ENCODE results near the gene TRAFD1. TPM values are rescaled to one million over a fixed set of nuclear protein-coding genes. Genes with fewer than 3 reads are reported as not detected.

The TRAFD1 gene
- polyA plus RNA-seq, 1 donor from 2014 or later: 75.6 TPM

GRCh38 chr12:112161711-112162110, 36.4 kb downstream of the TRAFD1 start:
- H3K36me3 ChIP-seq (ENCODE audit: insufficient read depth, low read length): peaks cover 3% of the 10 kb centered on the region

GRCh38 chr12:112162241-112162790, 37.0 kb downstream of the TRAFD1 start:
- Histone ChIP-seq H3K27ac (ENCODE audit: low read length) (no peak overlapping the region), H3K36me3 (ENCODE audit: insufficient read depth, low read length) (peaks cover 3% of the 10 kb centered on the region), H3K9me3 (ENCODE audit: low read length) (no peaks in the 10 kb centered on the region), H2AFZ (ENCODE audit: low read depth, low read length) (no peak overlapping the region), H3K9ac (ENCODE audit: low read length) (no peak overlapping the region), H3K4me2 (ENCODE audit: low read length) (no peak overlapping the region), H3K4me3 (ENCODE audit: low read length) (no peak overlapping the region), H3K9me2 (ENCODE audit: insufficient read depth, low read length) (no peaks in the 10 kb centered on the region), H4K20me1 (ENCODE audit: insufficient read depth) (no peaks in the 10 kb centered on the region), H3F3A (ENCODE audit: insufficient read depth, low read length, poor library complexity, severe bottlenecking) (no peaks in the 10 kb centered on the region), H3K27me3 (ENCODE audit: insufficient read depth, low read depth, low read length) (no peaks in the 10 kb centered on the region), H3K79me2 (replicated peaks; ENCODE audit: insufficient read depth, low read length) (no peaks in the 10 kb centered on the region)
- TF ChIP-seq CTCF (IDR thresholded peaks at IDR 0.05; ENCODE audit: poor library complexity, severe bottlenecking) (no peak), EP300 (conservative IDR thresholded peaks at IDR 0.05; ENCODE audit: poor library complexity, severe bottlenecking) (no peak), REST (IDR thresholded peaks at IDR 0.05; ENCODE audit: borderline replicate concordance) (no peak), MXI1 (conservative IDR thresholded peaks at IDR 0.05; ENCODE audit: poor library complexity, severe bottlenecking) (no peak), TAF1 (IDR thresholded peaks at IDR 0.05; ENCODE audit: low read depth) (no peak), RAD21 (conservative IDR thresholded peaks at IDR 0.05) (no peak), POLR2AphosphoS5 (IDR thresholded peaks at IDR 0.05) (no peak), SMC3 (conservative IDR thresholded peaks at IDR 0.05; ENCODE audit: poor library complexity) (no peak), EZH2 (IDR thresholded peaks at IDR 0.05; ENCODE audit: borderline replicate concordance, insufficient read depth, low read length, poor library complexity, severe bottlenecking) (no peak)

More at GRCh38 chr12:112161711-112162110, 36.4 kb downstream of the TRAFD1 start:
- no peak overlapping the region for H3K4me2 ChIP-seq (ENCODE audit: low read length)
- H4K20me1 ChIP-seq (ENCODE audit: insufficient read depth): no peaks in the 10 kb centered on the region
- TF ChIP-seq MXI1 (conservative IDR thresholded peaks at IDR 0.05; ENCODE audit: poor library complexity, severe bottlenecking): no peak
- TF ChIP-seq REST (IDR thresholded peaks at IDR 0.05; ENCODE audit: borderline replicate concordance): no peak
- no peak for TF ChIP-seq TAF1 (IDR thresholded peaks at IDR 0.05; ENCODE audit: low read depth)
- no peak for TF ChIP-seq RAD21 (conservative IDR thresholded peaks at IDR 0.05)
- no peaks in the 10 kb centered on the region for H3K79me2 ChIP-seq (replicated peaks; ENCODE audit: insufficient read depth, low read length)
- H3K27me3 ChIP-seq (ENCODE audit: insufficient read depth, low read depth, low read length): no peaks in the 10 kb centered on the region
- no peaks in the 10 kb centered on the region for H3F3A ChIP-seq (ENCODE audit: insufficient read depth, low read length, poor library complexity, severe bottlenecking)
- H3K9ac ChIP-seq (ENCODE audit: low read length): no peak overlapping the region
- H3K27ac ChIP-seq (ENCODE audit: low read length): no peak overlapping the region
- no peaks in the 10 kb centered on the region for H3K9me2 ChIP-seq (ENCODE audit: insufficient read depth, low read length)
- no peaks in the 10 kb centered on the region for H3K9me3 ChIP-seq (ENCODE audit: low read length)
- no peak overlapping the region for H2AFZ ChIP-seq (ENCODE audit: low read depth, low read length)
- no peak overlapping the region for H3K4me3 ChIP-seq (ENCODE audit: low read length)
